Measurements from ENCODE around the gene ADRA1B.

Gene ADRA1B

DNA sequence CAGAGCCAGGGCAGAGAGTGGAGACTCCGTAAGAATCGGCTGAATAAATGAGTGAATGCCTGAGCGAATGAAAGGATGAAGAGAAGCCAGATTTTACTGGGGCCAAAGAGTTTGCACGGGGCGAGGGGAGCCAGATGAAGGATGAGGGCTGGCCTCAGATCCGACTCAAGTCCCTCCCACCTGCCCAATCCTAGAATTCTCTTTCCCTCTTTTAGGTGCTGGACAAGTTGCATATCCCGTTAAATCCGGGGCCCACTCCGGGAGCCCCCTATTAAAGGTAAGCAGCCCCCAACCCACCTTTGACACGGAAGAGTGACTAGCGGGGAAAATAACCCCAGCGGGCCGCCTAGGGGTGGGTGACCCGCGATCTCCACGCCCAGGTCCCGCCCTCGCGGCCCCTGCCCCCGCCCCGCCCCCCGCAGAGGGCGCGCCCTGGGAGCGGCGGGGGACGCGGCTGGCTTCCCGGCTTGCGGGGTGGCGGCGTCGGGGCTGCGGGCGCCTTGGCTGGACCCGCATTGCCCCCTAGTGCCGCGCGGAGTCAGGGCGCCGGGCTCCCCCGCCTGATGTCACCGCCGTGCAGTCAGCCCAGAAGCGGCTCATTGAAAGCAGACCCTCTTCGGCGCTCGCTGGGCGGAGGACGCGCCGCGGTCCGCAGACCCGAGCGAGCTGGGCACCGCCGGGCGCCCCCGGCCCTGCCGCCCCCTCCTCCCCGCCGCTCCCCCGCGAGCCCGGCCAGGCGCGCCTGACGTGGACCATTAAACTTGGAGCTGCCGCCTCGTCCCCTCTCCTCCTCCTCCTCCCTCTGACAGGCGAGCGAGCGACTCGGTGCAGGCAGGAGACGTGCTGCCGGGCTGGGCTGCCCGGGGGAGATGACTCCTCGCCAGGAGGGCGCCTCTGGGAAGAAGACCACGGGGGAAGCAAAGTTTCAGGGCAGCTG, at the start of gene ADRA1B:
Gene ADRA1B (plus strand): TSS at position 579 of the 937 bp plus-strand sequence. CDS start 424 bp downstream, outside the sequence.
- Histone ChIP-seq H3K27me3 (ENCODE audit: control insufficient read depth in 1 of 2, insufficient read depth in 2 of 2, low read length in 2 of 2) (peaks cover 22 to 31% of the 10 kb centered on the region in 2 donors), H3K36me3 (ENCODE audit: control insufficient read depth in 2 of 2, insufficient read depth in 2 of 2, low read length in 2 of 2) (no peaks in the 10 kb centered on the region), H3K4me1 (ENCODE audit: control insufficient read depth, insufficient read depth, low read length) (peaks cover 15% of the 10 kb centered on the region), H3K4me3 (ENCODE audit: low read length in 2 of 2) (peak within 1 kb of the TSS; percentile 34 to 63), H3K9me3 (ENCODE audit: control insufficient read depth in 2 of 2, low read length in 2 of 2) (no peaks in the 10 kb centered on the region), H3K9ac (ENCODE audit: low read length in 2 of 2) (no peak within 1 kb of the TSS), H3K27ac (ENCODE audit: low read length) (no peak within 1 kb of the TSS)

DNA sequence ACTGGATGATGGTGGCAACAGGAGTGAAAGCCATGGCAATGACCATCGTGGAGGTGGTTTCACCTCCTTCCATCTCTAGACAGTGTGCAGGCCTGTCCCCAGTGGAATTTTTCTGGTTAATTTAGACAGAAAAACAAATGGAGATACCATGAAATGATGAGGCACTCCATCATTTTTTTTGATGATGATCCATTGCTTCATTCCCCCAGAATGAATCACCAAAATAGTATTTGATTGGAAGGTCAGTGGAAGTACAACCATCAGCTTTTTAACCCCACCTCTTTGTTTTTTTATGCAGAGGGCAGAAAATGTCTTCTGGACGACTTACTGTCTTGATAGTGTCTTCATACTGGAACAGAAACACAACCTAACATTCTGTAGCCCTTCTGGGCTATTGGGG, 42.6 kb upstream of the ADRA1B start:
- Histone ChIP-seq H3K27me3 (ENCODE audit: control insufficient read depth in 1 of 2, insufficient read depth in 2 of 2, low read length in 2 of 2) (no peaks in the 10 kb centered on the region), H3K4me1 (ENCODE audit: control insufficient read depth, insufficient read depth, low read length) (peaks cover 5% of the 10 kb centered on the region), H3K4me3 (ENCODE audit: low read length in 2 of 2) (no peak overlapping the region), H3K27ac (ENCODE audit: low read length) (no peak overlapping the region), H3K9me3 (ENCODE audit: control insufficient read depth in 2 of 2, low read length in 2 of 2) (peaks cover 0 to 4% of the 10 kb centered on the region in 2 donors), H3K9ac (ENCODE audit: low read length in 2 of 2) (no peak overlapping the region), H3K36me3 (ENCODE audit: control insufficient read depth in 2 of 2, insufficient read depth in 2 of 2, low read length in 2 of 2) (no peaks in the 10 kb centered on the region)

DNA sequence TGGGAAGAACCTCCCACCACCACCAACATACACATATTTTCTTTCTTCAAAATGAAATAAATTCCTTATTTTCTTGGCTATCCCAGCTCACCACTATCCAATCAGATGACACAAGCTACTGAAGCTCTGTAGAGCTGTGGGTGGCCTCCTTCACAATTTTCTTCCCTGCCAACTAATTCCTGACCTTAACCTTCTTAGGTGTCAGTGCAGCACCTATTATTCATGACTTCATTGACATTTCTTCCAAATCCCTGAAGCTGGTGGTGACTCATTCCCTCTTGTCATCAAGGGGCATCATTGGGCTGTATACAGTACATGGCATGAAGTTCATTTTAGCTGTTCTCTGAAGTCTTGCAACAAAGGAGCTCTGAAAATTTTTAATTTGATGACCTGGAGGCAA, 42.0 kb upstream of the ADRA1B start:
- H3K9me3 ChIP-seq (ENCODE audit: control insufficient read depth in 2 of 2, low read length in 2 of 2), result peaks cover 0 to 4% of the 10 kb centered on the region in 2 donors
- H3K4me1 ChIP-seq (ENCODE audit: control insufficient read depth, insufficient read depth, low read length), result peaks cover 5% of the 10 kb centered on the region
- H3K27me3 ChIP-seq (ENCODE audit: control insufficient read depth in 1 of 2, insufficient read depth in 2 of 2, low read length in 2 of 2), result no peaks in the 10 kb centered on the region
- H3K9ac ChIP-seq (ENCODE audit: low read length in 2 of 2), result no peak overlapping the region
- H3K36me3 ChIP-seq (ENCODE audit: control insufficient read depth in 2 of 2, insufficient read depth in 2 of 2, low read length in 2 of 2), result no peaks in the 10 kb centered on the region
- no peak overlapping the region for H3K4me3 ChIP-seq (ENCODE audit: low read length in 2 of 2)
- H3K27ac ChIP-seq (ENCODE audit: low read length), result no peak overlapping the region

DNA sequence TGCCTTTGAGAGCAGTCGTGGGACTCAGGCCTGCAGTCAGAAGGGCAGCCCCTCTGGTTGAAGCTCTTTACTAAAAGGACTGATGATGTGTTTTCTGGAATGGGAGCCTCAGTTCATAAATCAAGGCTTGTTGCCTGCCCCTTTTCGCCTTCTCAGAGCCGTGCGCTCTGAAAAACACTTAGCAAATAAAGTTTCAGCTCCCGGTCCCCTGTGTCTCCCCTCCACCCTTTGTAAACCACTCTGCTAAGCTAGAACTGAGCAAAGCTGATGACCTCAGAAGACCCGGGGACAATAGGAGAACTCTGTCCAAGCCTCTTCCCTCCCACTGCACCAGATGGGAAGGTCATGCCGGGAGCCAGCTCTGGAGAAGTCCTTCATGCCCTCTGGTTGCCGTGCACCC, 39.3 kb upstream of the ADRA1B start:
- peaks cover 5% of the 10 kb centered on the region for H3K4me1 ChIP-seq (ENCODE audit: control insufficient read depth, insufficient read depth, low read length)
- H3K27ac ChIP-seq (ENCODE audit: low read length), result no peak overlapping the region

GRCh38 chr5:159877894-159878448, 38.3 kb upstream of the ADRA1B start:
- H3K4me3 ChIP-seq (ENCODE audit: low read length in 2 of 2), result no peak overlapping the region
- H3K9me3 ChIP-seq (ENCODE audit: control insufficient read depth in 2 of 2, low read length in 2 of 2), result peaks cover 0 to 4% of the 10 kb centered on the region in 2 donors
- peak overlapping the region; percentile 46 for H3K27ac ChIP-seq (ENCODE audit: low read length)
- H3K4me1 ChIP-seq (ENCODE audit: control insufficient read depth, insufficient read depth, low read length), result peaks cover 5% of the 10 kb centered on the region
- no peak overlapping the region for H3K9ac ChIP-seq (ENCODE audit: low read length in 2 of 2)
- no peaks in the 10 kb centered on the region for H3K27me3 ChIP-seq (ENCODE audit: control insufficient read depth in 1 of 2, insufficient read depth in 2 of 2, low read length in 2 of 2)
- H3K36me3 ChIP-seq (ENCODE audit: control insufficient read depth in 2 of 2, insufficient read depth in 2 of 2, low read length in 2 of 2), result no peaks in the 10 kb centered on the region

More for the DNA sequence above, 39.3 kb upstream of the ADRA1B start:
- Histone ChIP-seq H3K27me3 (ENCODE audit: control insufficient read depth in 1 of 2, insufficient read depth in 2 of 2, low read length in 2 of 2) (no peaks in the 10 kb centered on the region), H3K4me3 (ENCODE audit: low read length in 2 of 2) (no peak overlapping the region), H3K36me3 (ENCODE audit: control insufficient read depth in 2 of 2, insufficient read depth in 2 of 2, low read length in 2 of 2) (no peaks in the 10 kb centered on the region), H3K9ac (ENCODE audit: low read length in 2 of 2) (no peak overlapping the region), H3K9me3 (ENCODE audit: control insufficient read depth in 2 of 2, low read length in 2 of 2) (peaks cover 0 to 4% of the 10 kb centered on the region in 2 donors)

DNA sequence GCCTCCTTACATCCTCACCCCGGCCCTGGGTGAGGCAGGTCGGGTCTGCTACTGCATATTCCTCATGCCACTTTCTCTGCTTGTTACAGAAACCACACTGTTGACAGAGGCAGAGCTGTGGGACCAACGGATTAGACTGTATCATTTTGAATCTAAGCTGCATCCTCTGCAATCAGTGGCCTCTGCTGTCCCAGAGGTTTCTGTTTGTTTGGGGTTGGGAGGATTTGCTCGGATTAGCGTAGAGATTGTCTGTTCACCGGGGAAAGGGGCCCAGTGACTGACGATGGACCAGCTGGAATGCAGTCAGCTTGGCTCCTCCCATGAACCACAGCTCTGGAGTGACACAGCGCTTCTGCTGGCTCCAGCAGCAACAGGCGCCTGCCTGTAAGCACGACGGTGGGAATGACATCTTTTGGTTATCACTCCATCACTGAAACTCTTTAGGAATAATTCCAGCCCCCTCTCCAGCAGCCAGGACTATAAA, 37.3 kb upstream of the ADRA1B start:
- Histone ChIP-seq H3K9ac (ENCODE audit: low read length in 2 of 2) (no peak overlapping the region), H3K36me3 (ENCODE audit: control insufficient read depth in 2 of 2, insufficient read depth in 2 of 2, low read length in 2 of 2) (no peaks in the 10 kb centered on the region)

GRCh38 chr5:159880676-159881075, 35.6 kb upstream of the ADRA1B start:
- Histone ChIP-seq H3K4me1 (ENCODE audit: control insufficient read depth, insufficient read depth, low read length) (peaks cover 5% of the 10 kb centered on the region), H3K36me3 (ENCODE audit: control insufficient read depth in 2 of 2, insufficient read depth in 2 of 2, low read length in 2 of 2) (no peaks in the 10 kb centered on the region), H3K4me3 (ENCODE audit: low read length in 2 of 2) (no peak overlapping the region), H3K27me3 (ENCODE audit: control insufficient read depth in 1 of 2, insufficient read depth in 2 of 2, low read length in 2 of 2) (no peaks in the 10 kb centered on the region), H3K27ac (ENCODE audit: low read length) (no peak overlapping the region), H3K9me3 (ENCODE audit: control insufficient read depth in 2 of 2, low read length in 2 of 2) (no peaks in the 10 kb centered on the region), H3K9ac (ENCODE audit: low read length in 2 of 2) (no peak overlapping the region)

More for the DNA sequence above, 37.3 kb upstream of the ADRA1B start:
- Histone ChIP-seq H3K27ac (ENCODE audit: low read length) (peak overlapping the region; percentile 6), H3K9me3 (ENCODE audit: control insufficient read depth in 2 of 2, low read length in 2 of 2) (no peaks in the 10 kb centered on the region), H3K4me1 (ENCODE audit: control insufficient read depth, insufficient read depth, low read length) (peaks cover 5% of the 10 kb centered on the region), H3K27me3 (ENCODE audit: control insufficient read depth in 1 of 2, insufficient read depth in 2 of 2, low read length in 2 of 2) (no peaks in the 10 kb centered on the region), H3K4me3 (ENCODE audit: low read length in 2 of 2) (peak overlapping the region in 1 of 2 donors; percentile 35)

DNA sequence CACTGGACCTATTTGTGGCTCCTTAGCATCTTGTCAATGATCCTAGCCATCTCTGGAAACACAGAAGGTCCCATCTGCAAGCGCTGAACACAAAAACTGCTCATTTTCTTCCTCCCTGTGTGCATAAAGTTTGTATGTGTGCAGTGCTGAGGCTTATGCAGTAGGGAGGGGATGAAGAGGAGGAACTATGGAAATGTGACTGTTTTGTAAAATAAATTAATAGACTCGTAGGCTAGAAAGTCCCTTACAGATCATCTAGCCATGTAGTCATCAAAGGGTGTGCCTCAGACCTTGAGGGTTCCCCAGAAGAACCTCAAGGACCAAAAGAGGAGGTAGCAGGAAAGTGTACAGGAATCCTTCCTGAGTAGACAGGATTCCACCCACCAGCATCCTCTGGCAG, 34.3 kb upstream of the ADRA1B start:
- peaks cover 5% of the 10 kb centered on the region for H3K4me1 ChIP-seq (ENCODE audit: control insufficient read depth, insufficient read depth, low read length)
- no peak overlapping the region for H3K4me3 ChIP-seq (ENCODE audit: low read length in 2 of 2)
- H3K27ac ChIP-seq (ENCODE audit: low read length), result no peak overlapping the region
- no peaks in the 10 kb centered on the region for H3K27me3 ChIP-seq (ENCODE audit: control insufficient read depth in 1 of 2, insufficient read depth in 2 of 2, low read length in 2 of 2)
- no peaks in the 10 kb centered on the region for H3K9me3 ChIP-seq (ENCODE audit: control insufficient read depth in 2 of 2, low read length in 2 of 2)
- no peak overlapping the region for H3K9ac ChIP-seq (ENCODE audit: low read length in 2 of 2)
- H3K36me3 ChIP-seq (ENCODE audit: control insufficient read depth in 2 of 2, insufficient read depth in 2 of 2, low read length in 2 of 2), result no peaks in the 10 kb centered on the region

DNA sequence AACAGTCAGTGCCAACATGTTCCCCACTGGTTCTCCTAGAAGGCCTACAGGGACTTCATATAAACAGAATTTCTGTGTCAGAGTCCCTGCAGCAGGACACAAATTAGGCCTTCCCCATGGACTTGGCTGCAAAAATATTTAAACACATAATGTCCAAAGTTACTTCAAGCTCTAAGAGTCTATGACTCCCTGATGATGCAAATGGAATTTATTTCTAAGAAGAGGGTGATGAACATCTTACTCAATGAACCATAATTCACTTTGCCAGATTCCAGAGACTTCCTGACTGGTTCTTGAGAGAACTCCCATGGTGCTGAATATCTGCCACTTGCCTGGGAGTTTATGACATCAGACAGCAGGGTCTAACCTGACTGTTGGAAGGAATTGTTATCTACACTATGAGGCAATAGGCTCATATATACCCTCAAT, 32.7 kb upstream of the ADRA1B start:
- no peak overlapping the region for H3K27ac ChIP-seq (ENCODE audit: low read length)
- no peak overlapping the region for H3K9ac ChIP-seq (ENCODE audit: low read length in 2 of 2)
- H3K4me1 ChIP-seq (ENCODE audit: control insufficient read depth, insufficient read depth, low read length), result no peaks in the 10 kb centered on the region
- H3K9me3 ChIP-seq (ENCODE audit: control insufficient read depth in 2 of 2, low read length in 2 of 2), result no peaks in the 10 kb centered on the region
- no peak overlapping the region for H3K4me3 ChIP-seq (ENCODE audit: low read length in 2 of 2)
- no peaks in the 10 kb centered on the region for H3K36me3 ChIP-seq (ENCODE audit: control insufficient read depth in 2 of 2, insufficient read depth in 2 of 2, low read length in 2 of 2)
- no peaks in the 10 kb centered on the region for H3K27me3 ChIP-seq (ENCODE audit: control insufficient read depth in 1 of 2, insufficient read depth in 2 of 2, low read length in 2 of 2)

GRCh38 chr5:159884917-159885620, 31.2 kb upstream of the ADRA1B start:
- no peaks in the 10 kb centered on the region for H3K27me3 ChIP-seq (ENCODE audit: control insufficient read depth in 1 of 2, insufficient read depth in 2 of 2, low read length in 2 of 2)
- H3K36me3 ChIP-seq (ENCODE audit: control insufficient read depth in 2 of 2, insufficient read depth in 2 of 2, low read length in 2 of 2), result no peaks in the 10 kb centered on the region
- H3K27ac ChIP-seq (ENCODE audit: low read length), result no peak overlapping the region
- H3K4me3 ChIP-seq (ENCODE audit: low read length in 2 of 2), result no peak overlapping the region
- H3K9ac ChIP-seq (ENCODE audit: low read length in 2 of 2), result no peak overlapping the region
- H3K4me1 ChIP-seq (ENCODE audit: control insufficient read depth, insufficient read depth, low read length), result no peaks in the 10 kb centered on the region
- H3K9me3 ChIP-seq (ENCODE audit: control insufficient read depth in 2 of 2, low read length in 2 of 2), result no peaks in the 10 kb centered on the region

Measured in stomach smooth muscle (tissue), 2 donors.